Measurements from ENCODE around the gene CCDC90B.

GRCh38 chr11:83275888-83276641 is 10.1 kb downstream of the CCDC90B start:
- TF ChIP-seq TBP (IDR thresholded peaks at IDR 0.05; ENCODE audit: low read depth, low read length) (no peak), ATF2 (IDR thresholded peaks at IDR 0.05; ENCODE audit: low read length) (no peak), EZH2 (IDR thresholded peaks at IDR 0.05; ENCODE audit: low read depth, low read length, severe bottlenecking) (no peak), POLR2AphosphoS5 (IDR thresholded peaks at IDR 0.05; ENCODE audit: low read depth, low read length) (no peak), MAX (IDR thresholded peaks at IDR 0.05) (no peak), POLR2A (IDR thresholded peaks at IDR 0.05; ENCODE audit: control extremely low read depth in 1 of 2, low read depth in 2 of 2, low read length in 2 of 2) (no peak), RFX5 (IDR thresholded peaks at IDR 0.05; ENCODE audit: borderline replicate concordance, low read depth, low read length) (no peak), EP300 (IDR thresholded peaks at IDR 0.05; ENCODE audit: borderline replicate concordance in 1 of 2, low read depth in 2 of 2, low read length in 2 of 2) (no peak), SP2 (IDR thresholded peaks at IDR 0.05; ENCODE audit: low read length) (no peak), CREB1 (IDR thresholded peaks at IDR 0.05) (no peak)
- TF ChIP-seq, protein P1, sequence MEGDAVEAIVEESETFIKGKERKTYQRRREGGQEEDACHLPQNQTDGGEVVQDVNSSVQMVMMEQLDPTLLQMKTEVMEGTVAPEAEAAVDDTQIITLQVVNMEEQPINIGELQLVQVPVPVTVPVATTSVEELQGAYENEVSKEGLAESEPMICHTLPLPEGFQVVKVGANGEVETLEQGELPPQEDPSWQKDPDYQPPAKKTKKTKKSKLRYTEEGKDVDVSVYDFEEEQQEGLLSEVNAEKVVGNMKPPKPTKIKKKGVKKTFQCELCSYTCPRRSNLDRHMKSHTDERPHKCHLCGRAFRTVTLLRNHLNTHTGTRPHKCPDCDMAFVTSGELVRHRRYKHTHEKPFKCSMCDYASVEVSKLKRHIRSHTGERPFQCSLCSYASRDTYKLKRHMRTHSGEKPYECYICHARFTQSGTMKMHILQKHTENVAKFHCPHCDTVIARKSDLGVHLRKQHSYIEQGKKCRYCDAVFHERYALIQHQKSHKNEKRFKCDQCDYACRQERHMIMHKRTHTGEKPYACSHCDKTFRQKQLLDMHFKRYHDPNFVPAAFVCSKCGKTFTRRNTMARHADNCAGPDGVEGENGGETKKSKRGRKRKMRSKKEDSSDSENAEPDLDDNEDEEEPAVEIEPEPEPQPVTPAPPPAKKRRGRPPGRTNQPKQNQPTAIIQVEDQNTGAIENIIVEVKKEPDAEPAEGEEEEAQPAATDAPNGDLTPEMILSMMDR (IDR thresholded peaks at IDR 0.05; ENCODE audit: control extremely low read depth in 1 of 3, insufficient read depth in 1 of 3, low read depth in 1 of 3, low read length in 3 of 3) = no peak
- TF ChIP-seq, protein P2, sequence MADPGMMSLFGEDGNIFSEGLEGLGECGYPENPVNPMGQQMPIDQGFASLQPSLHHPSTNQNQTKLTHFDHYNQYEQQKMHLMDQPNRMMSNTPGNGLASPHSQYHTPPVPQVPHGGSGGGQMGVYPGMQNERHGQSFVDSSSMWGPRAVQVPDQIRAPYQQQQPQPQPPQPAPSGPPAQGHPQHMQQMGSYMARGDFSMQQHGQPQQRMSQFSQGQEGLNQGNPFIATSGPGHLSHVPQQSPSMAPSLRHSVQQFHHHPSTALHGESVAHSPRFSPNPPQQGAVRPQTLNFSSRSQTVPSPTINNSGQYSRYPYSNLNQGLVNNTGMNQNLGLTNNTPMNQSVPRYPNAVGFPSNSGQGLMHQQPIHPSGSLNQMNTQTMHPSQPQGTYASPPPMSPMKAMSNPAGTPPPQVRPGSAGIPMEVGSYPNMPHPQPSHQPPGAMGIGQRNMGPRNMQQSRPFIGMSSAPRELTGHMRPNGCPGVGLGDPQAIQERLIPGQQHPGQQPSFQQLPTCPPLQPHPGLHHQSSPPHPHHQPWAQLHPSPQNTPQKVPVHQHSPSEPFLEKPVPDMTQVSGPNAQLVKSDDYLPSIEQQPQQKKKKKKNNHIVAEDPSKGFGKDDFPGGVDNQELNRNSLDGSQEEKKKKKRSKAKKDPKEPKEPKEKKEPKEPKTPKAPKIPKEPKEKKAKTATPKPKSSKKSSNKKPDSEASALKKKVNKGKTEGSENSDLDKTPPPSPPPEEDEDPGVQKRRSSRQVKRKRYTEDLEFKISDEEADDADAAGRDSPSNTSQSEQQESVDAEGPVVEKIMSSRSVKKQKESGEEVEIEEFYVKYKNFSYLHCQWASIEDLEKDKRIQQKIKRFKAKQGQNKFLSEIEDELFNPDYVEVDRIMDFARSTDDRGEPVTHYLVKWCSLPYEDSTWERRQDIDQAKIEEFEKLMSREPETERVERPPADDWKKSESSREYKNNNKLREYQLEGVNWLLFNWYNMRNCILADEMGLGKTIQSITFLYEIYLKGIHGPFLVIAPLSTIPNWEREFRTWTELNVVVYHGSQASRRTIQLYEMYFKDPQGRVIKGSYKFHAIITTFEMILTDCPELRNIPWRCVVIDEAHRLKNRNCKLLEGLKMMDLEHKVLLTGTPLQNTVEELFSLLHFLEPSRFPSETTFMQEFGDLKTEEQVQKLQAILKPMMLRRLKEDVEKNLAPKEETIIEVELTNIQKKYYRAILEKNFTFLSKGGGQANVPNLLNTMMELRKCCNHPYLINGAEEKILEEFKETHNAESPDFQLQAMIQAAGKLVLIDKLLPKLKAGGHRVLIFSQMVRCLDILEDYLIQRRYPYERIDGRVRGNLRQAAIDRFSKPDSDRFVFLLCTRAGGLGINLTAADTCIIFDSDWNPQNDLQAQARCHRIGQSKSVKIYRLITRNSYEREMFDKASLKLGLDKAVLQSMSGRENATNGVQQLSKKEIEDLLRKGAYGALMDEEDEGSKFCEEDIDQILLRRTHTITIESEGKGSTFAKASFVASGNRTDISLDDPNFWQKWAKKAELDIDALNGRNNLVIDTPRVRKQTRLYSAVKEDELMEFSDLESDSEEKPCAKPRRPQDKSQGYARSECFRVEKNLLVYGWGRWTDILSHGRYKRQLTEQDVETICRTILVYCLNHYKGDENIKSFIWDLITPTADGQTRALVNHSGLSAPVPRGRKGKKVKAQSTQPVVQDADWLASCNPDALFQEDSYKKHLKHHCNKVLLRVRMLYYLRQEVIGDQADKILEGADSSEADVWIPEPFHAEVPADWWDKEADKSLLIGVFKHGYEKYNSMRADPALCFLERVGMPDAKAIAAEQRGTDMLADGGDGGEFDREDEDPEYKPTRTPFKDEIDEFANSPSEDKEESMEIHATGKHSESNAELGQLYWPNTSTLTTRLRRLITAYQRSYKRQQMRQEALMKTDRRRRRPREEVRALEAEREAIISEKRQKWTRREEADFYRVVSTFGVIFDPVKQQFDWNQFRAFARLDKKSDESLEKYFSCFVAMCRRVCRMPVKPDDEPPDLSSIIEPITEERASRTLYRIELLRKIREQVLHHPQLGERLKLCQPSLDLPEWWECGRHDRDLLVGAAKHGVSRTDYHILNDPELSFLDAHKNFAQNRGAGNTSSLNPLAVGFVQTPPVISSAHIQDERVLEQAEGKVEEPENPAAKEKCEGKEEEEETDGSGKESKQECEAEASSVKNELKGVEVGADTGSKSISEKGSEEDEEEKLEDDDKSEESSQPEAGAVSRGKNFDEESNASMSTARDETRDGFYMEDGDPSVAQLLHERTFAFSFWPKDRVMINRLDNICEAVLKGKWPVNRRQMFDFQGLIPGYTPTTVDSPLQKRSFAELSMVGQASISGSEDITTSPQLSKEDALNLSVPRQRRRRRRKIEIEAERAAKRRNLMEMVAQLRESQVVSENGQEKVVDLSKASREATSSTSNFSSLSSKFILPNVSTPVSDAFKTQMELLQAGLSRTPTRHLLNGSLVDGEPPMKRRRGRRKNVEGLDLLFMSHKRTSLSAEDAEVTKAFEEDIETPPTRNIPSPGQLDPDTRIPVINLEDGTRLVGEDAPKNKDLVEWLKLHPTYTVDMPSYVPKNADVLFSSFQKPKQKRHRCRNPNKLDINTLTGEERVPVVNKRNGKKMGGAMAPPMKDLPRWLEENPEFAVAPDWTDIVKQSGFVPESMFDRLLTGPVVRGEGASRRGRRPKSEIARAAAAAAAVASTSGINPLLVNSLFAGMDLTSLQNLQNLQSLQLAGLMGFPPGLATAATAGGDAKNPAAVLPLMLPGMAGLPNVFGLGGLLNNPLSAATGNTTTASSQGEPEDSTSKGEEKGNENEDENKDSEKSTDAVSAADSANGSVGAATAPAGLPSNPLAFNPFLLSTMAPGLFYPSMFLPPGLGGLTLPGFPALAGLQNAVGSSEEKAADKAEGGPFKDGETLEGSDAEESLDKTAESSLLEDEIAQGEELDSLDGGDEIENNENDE (IDR thresholded peaks at IDR 0.05; ENCODE audit: insufficient replicate concordance, low read length) = no peak

Measured in H1 (cell line).